Measurements from ENCODE around the gene CSPG4.

The CSPG4 gene

DNA sequence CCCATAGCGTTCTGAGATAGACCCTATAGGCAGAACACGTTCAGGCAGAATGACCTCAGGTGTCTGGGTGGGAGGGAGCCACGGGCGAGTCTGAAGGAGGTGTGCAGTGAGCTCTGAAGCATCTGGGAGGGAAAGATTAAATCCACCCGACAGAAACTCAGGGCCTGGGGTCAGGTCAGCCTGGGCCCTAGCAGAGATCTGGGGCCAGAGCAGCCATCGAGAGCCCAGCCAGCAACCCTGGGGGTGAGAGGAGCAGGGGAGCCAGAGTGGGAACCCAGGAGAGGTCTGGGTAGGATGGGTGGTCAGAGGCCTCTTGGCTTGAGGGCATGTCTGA, 42.8 kb downstream of the CSPG4 start:
- ChIA-PET POLR2A (no interaction called here), CTCF (interaction anchor here (5.7 kb wide), 1 partner anchor 15 kb away, joined by 31 read pairs; no protein-coding TSS in a partner anchor)
- TF ChIP-seq, protein P1, sequence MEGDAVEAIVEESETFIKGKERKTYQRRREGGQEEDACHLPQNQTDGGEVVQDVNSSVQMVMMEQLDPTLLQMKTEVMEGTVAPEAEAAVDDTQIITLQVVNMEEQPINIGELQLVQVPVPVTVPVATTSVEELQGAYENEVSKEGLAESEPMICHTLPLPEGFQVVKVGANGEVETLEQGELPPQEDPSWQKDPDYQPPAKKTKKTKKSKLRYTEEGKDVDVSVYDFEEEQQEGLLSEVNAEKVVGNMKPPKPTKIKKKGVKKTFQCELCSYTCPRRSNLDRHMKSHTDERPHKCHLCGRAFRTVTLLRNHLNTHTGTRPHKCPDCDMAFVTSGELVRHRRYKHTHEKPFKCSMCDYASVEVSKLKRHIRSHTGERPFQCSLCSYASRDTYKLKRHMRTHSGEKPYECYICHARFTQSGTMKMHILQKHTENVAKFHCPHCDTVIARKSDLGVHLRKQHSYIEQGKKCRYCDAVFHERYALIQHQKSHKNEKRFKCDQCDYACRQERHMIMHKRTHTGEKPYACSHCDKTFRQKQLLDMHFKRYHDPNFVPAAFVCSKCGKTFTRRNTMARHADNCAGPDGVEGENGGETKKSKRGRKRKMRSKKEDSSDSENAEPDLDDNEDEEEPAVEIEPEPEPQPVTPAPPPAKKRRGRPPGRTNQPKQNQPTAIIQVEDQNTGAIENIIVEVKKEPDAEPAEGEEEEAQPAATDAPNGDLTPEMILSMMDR (IDR thresholded peaks at IDR 0.05; ENCODE audit: control extremely low read depth, extremely low read depth, low read depth, missing control alignments) = no peak
- no peak for DNase-seq (ENCODE audit: extremely low spot score)

DNA sequence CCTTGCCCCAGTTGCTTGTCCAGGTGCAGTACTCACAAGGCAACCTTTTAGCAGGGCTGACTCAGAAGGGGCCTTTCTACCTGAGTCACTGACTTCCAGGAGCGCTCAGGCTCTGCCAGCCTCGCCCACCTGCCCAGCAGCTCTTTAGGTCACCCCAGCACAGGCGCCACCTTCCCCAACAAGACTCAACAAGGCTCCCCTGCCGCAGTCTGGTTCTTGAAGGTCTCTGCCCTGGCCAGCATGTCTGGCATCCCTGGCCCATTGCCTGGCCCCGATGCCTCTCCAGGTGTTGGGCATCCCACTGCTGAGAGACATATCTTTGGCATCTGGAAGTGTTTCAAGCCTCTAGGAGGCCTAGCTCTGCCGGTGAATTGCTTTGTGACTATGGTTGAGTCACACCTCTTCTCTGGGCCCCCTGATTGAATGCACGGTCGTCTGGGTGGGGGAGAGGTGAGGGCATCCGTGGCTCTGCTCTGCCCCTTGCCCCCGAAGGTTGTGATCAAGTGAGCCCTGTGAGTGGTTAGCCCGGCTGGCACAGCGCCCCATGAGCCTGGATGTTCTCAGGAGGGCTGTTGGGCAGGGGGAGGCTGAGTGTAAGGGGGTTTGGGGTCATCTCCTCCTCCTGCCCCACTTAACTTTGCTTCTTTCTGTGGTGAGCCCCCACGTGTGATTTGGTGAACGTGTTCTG, 43.3 kb downstream of the CSPG4 start:
- no peak for DNase-seq (ENCODE audit: extremely low spot score)
- POLR2A ChIA-PET = no interaction called here
- TF ChIP-seq, protein P1 (IDR thresholded peaks at IDR 0.05; ENCODE audit: control extremely low read depth, extremely low read depth, low read depth, missing control alignments) = no peak
- CTCF ChIA-PET = interaction anchor here (1.3 to 5.7 kb wide), 2 partner anchors 16 to 301 kb away, joined by 5 to 31 read pairs; partner anchors contain the start of gene MAN2C1

DNA sequence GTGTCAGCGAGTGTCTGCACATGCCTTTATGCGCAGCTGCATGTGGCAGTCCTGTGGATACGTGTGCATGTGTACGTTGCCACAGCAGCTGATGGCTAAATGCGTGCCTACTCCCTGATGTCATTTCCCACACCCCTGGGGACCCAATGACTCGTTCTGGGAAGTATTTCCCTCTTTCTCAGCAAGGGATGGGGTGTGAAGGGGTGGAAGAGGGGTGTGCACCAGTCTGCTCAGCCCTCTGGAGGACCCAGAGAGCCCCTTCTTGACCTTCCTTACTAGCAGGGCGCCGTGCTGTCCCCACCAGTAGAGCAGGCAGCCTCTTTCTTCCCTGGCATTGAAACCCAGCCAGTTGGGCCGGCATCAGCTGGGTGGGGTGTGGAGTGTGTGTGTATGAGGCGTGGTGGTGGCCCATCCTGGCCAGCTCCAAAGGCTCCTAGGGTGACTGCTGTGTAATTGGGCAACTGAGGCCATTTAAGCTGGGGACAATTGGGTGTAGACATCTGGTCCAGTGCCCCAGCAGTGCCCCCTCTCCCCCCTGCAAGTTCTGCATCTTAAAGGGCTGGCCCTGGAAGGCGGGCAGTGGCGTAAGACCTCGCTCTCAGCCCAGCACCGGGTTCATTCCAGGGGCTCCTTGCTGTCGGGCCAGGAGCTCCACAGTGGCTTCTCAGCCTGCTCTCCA, 45.7 kb downstream of the CSPG4 start:
- POLR2A ChIA-PET = no interaction called here
- CTCF ChIA-PET = no interaction called here

DNA sequence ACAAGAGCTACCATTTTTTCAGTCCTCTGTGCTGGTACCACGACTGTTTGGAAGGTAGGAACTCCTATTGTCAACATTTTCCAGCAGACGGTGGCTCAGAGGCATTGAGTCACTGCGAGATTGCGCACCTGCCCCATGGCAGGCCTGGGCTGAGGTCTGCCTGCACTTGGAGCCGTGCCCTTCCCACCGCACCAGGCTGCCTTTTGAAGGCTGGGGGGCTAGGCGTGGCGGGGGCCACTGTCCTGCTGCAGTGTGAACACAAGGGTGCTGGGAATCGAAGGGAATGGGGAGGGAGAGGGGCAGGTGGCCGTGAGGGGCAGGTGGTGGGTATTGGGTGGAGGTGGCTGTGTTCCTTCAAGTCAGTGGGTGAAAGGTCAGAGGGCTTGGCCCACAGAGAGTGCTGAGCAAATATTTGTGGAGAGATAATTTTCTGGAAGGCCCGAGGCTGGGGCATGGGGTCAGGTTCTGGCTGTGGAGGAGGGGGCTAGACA, 48.7 kb downstream of the CSPG4 start:
- TF ChIP-seq, protein P1 (IDR thresholded peaks at IDR 0.05; ENCODE audit: control extremely low read depth, extremely low read depth, low read depth, missing control alignments) = no peak
- POLR2A ChIA-PET = interaction anchor here (0.6 kb wide), 1 partner anchor 19 kb away, joined by 3 read pairs; no protein-coding TSS in a partner anchor
- DNase-seq (ENCODE audit: extremely low spot score) = no peak
- CTCF ChIA-PET = interaction anchor here (0.9 kb wide), 1 partner anchor 10 kb away, joined by 3 read pairs; no protein-coding TSS in a partner anchor

More for the DNA sequence above, 45.7 kb downstream of the CSPG4 start:
- no peak for DNase-seq (ENCODE audit: extremely low spot score)
- TF ChIP-seq, protein P1 (IDR thresholded peaks at IDR 0.05; ENCODE audit: control extremely low read depth, extremely low read depth, low read depth, missing control alignments) = no peak

DNA sequence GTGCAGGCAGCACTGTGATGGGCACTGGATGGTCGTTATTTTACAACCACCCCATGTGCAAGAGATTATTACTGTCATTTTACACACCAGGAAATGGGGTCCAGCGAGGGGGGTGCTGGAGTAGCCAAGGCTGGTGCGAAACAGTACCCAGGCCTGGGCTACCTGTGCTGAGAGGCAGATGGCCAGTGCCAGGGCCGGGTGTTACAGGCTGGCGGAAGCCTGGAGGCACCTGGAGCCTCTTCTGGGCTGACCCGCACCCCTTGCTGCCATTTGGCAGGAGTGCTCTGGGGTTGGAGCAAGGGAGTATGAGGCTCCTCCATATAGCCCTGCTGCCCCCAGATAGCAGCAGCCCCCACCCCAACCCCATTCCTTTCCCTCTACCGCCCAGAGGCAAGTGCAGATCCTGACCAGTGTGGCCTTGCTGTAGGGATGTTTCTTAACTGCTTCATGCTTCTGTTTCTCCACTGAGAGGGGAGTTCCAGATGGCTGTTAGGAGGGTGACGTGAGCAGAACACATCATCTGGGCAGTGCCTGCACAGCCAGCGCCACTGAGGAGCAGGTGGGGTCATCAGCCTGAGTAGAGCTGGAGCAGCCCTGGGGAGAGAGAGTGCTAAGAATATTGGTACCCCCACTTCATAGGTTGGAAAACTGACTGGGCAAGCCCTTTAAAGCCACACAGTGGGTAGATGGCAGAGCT, 49.7 kb downstream of the CSPG4 start:
- no peak for DNase-seq (ENCODE audit: extremely low spot score)
- ChIA-PET POLR2A (no interaction called here), CTCF (no interaction called here)
- TF ChIP-seq, protein P1 (IDR thresholded peaks at IDR 0.05; ENCODE audit: control extremely low read depth, extremely low read depth, low read depth, missing control alignments) = no peak

DNA sequence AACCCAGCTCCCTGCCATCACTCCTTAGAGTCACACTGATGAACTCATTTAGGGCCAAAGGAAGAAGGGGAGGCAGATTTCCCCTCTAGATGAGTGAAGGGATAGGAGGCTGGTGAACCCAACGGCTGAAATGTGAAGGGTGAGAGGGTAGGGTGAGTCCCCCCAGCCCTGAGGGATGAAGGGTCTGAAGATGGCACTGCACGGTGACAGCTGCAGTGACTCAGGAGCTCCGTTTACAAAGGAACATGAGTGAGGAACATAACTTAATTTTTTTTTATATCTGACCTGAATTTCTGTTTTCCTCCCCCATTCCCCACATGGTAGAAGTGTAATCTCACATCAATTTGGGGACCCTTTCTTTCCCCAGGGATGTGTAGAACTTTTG, 50.9 kb downstream of the CSPG4 start:
- DNase-seq (ENCODE audit: extremely low spot score) = no peak
- ChIA-PET POLR2A (interaction anchor here (0.6 kb wide), 1 partner anchor 1309 kb away, joined by 4 read pairs; no protein-coding TSS in a partner anchor), CTCF (interaction anchor here (1.3 to 1.7 kb wide), 5 partner anchors 10 to 294 kb away, joined by 3 to 6 read pairs (median 4); no protein-coding TSS in a partner anchor)
- TF ChIP-seq, protein P1 (IDR thresholded peaks at IDR 0.05; ENCODE audit: control extremely low read depth, extremely low read depth, low read depth, missing control alignments) = no peak
